Hematopoietic multipotent progenitor cell treated with erythropoietin and hydrocortisone succinate and interleukin-3 and kit ligand, for 15 days (in vitro differentiated cells): ENCODE measurements around the gene PLCL1.

Source experiments
- DNase-seq: peaks from one replicate; pipeline ENCODE4 v3.0.0-alpha.2; 2015; ENCODE audit warnings: low spot score

Gene PLCL1

GRCh38 chr2:197954328-197954727, 149.9 kb downstream of the PLCL1 start:
- DNase-seq: no peak

GRCh38 chr2:197958592-197959150, 154.3 kb downstream of the PLCL1 start:
- no peak for DNase-seq

GRCh38 chr2:197959383-197959782, 155.0 kb downstream of the PLCL1 start:
- DNase-seq: no peak

GRCh38 chr2:197960786-197961185, 156.4 kb downstream of the PLCL1 start:
- no peak for DNase-seq

GRCh38 chr2:197964720-197965119, 160.3 kb downstream of the PLCL1 start:
- no peak for DNase-seq

GRCh38 chr2:197965756-197966155, 161.4 kb downstream of the PLCL1 start:
- no peak for DNase-seq

GRCh38 chr2:197969391-197969893, 165.0 kb downstream of the PLCL1 start:
- no peak for DNase-seq

- no peak for DNase-seq
Measured at GRCh38 chr2:197972061-197972460, 167.7 kb downstream of the PLCL1 start.

- no peak for DNase-seq
Measured at GRCh38 chr2:197972587-197972986, 168.2 kb downstream of the PLCL1 start.

GRCh38 chr2:197973772-197974171, 169.4 kb downstream of the PLCL1 start:
- DNase-seq: no peak

GRCh38 chr2:197975931-197976519, 171.6 kb downstream of the PLCL1 start:
- DNase-seq: no peak

- no peak for DNase-seq
Measured at GRCh38 chr2:197978971-197979370, 174.6 kb downstream of the PLCL1 start.

GRCh38 chr2:197982565-197982964, 178.2 kb downstream of the PLCL1 start:
- no peak for DNase-seq

GRCh38 chr2:197985029-197985638, 180.7 kb downstream of the PLCL1 start:
- DNase-seq: no peak

GRCh38 chr2:197986977-197987376, 182.6 kb downstream of the PLCL1 start:
- DNase-seq: no peak

- no peak for DNase-seq
Measured at GRCh38 chr2:197990356-197990755, 186.0 kb downstream of the PLCL1 start.

GRCh38 chr2:197992482-197993133, 188.2 kb downstream of the PLCL1 start:
- no peak for DNase-seq

- DNase-seq: no peak
Measured at GRCh38 chr2:197993363-197993762, 189.0 kb downstream of the PLCL1 start.

GRCh38 chr2:197993830-197994229, 189.4 kb downstream of the PLCL1 start:
- DNase-seq: no peak

GRCh38 chr2:197994751-197995150, 190.4 kb downstream of the PLCL1 start:
- DNase-seq: no peak

GRCh38 chr2:197996583-197996982, 192.2 kb downstream of the PLCL1 start:
- DNase-seq: no peak

- DNase-seq: no peak
Measured at GRCh38 chr2:197997083-197997541, 192.7 kb downstream of the PLCL1 start.

GRCh38 chr2:197998702-197999101, 194.3 kb downstream of the PLCL1 start:
- no peak for DNase-seq
